Stimulated activated CD8-positive, alpha-beta memory T cell treated with anti-CD3 and anti-CD28 coated beads, Interleukin-7, amount 100 ng/mL, for 1 hour (primary cell): ENCODE measurements around the gene PAX5.

Source experiments
- DNase-seq, 2 donors: peaks; one replicate each; pipeline ENCODE4 v3.0.0-alpha.2; 2020; ENCODE audit warnings: low read depth in 2 of 2

PAX5 gene

DNA sequence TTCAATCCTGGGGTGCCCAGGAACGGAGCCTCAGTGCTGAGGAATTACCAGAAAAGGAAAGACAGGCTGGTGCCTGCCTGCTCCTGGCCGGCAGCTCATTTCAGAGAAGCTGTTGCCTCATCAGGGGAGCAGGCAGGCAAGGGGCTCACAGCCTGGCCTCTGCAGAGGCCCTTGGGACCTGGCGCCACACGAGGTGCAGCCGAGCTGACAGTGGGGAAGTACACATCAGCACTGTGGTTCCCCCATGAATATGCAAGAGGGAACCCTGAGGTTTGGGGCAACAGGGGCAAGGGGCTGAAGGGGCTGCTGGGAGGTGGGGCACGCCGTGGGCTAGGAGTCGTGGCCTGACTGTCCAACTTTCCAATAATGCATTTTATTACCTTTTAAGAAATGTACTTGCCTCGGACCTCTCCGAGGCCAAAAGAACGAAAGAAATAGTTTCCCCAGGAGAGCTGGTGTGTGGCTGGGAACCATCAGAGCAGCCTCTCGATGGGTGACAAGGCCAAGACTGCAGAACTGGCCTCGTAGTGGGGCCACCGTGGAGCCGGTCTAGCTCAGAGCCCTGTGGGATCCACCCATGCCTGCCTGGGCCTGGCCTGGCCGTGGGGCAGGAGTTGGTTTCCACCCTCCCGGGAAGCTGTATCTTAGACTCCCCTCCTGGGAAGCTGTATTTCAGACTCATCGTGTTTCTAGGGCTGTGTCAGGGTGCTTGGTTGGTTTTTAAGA lies 198.6 kb downstream of the PAX5 start:
- no peak for DNase-seq

- DNase-seq, result no peak
Observed at GRCh38 chr9:36834736-36835135, 199.3 kb downstream of the PAX5 start.

- no peak for DNase-seq
Observed at GRCh38 chr9:36833954-36834353, 200.1 kb downstream of the PAX5 start.

GRCh38 chr9:36832164-36832795 lies 201.8 kb downstream of the PAX5 start:
- no peak for DNase-seq

- no peak for DNase-seq
Observed at GRCh38 chr9:36831381-36832161, 202.5 kb downstream of the PAX5 start.

DNA sequence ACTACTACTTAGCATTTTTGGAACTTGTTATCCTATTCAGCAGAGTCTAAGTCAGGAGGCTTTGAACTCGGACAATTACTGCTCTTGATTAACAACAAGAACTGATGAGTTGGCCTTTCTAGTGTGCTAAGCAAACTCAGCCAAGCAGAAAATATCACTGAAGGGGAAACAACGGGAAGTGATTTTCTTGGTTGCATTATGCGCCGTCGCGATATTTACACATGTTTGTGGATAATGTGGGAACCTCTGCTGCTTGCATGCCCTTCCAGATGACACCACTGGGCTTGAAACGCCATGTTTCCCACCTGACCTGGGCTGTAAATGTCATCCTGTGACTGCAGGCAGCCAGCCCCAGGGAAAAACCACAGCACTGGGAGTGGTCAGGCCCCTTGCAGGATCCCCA lies 205.5 kb downstream of the PAX5 start:
- no peak for DNase-seq

- DNase-seq, result no peak
Observed at GRCh38 chr9:36827593-36827992, 206.5 kb downstream of the PAX5 start.

DNA sequence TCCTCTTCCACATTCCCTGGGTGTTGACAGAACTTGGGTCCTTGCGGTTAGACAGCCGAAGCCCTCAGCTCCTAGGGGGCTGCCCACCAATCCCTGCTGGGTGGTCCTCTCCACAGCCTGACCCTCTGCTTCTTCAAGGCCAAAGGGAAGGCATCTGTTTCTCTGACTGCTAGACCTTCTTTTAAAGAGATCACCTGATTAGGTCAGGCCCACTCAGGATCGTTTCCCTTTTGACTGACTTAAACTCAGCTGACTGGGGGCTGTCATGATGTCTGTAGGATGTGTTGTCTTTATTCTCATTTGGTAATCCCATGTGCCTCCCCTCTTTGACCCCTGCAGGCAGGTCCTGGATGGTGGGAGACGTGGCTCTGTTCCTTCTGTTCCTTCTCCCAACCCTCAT lies 207.5 kb downstream of the PAX5 start:
- no peak for DNase-seq

- DNase-seq, result no peak
Observed at GRCh38 chr9:36825179-36825578, 208.9 kb downstream of the PAX5 start.

GRCh38 chr9:36823934-36824333 lies 210.1 kb downstream of the PAX5 start:
- no peak for DNase-seq

DNA sequence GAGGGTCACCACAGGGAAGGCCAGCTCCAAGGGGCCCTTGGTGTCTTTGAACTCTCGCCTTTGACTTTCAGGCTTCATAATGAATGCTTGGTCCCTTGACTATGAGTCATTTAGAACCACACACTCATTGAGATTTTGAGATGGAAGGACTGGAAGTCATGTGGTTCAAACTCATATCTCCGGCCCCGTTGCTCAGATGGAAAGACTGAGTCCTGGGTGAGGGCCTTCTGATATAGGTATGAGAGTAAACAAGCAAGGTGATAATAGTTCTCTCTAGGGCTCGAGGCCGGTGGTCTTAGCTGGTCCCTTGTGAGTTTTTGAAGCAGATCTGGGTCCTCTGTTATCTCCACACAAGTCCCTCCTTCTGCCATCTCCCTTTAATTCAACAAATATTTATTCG lies 210.6 kb downstream of the PAX5 start:
- no peak for DNase-seq

- no peak for DNase-seq
Observed at GRCh38 chr9:36822201-36822600, 211.9 kb downstream of the PAX5 start.

- DNase-seq, result no peak
Observed at GRCh38 chr9:36820392-36820861, 213.6 kb downstream of the PAX5 start.

- DNase-seq, result no peak
Observed at GRCh38 chr9:36818965-36819870, 214.8 kb downstream of the PAX5 start.

- no peak for DNase-seq
Observed at GRCh38 chr9:36818242-36818938, 215.7 kb downstream of the PAX5 start.

DNA sequence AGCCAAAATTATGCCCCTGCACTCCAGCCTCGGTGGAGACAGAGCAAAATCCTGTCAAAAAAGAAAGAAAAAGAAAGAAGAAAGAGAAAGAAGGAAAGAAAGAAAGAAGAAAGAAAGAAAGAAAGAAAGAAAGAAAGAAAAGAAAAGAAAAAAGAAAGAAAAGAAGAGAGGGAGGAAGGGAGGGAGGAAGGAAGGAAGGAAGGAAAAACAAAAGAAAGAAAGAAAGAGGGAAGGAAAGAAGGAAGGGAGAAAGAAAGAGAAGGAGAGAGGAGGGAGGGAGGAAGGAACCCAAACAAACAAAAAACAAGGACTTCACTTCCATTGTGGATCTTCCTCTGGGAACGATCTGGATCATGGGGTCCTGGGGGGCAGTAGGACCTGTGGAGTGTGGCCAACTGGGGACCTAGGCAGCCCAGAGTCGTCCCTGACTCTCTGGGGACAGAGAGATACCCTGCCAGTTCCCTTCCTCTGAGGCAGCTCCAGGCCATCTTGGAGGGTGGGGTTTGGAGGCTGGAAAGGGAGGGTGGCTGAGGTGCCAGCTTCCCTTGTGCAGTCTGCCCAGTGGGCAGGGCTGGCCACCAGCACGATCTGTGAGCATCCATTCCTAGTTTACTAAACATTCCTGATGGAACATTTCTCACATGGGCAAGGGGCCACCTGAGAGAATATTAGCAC lies 216.8 kb downstream of the PAX5 start:
- no peak for DNase-seq

- no peak for DNase-seq
Observed at GRCh38 chr9:36816371-36816770, 217.7 kb downstream of the PAX5 start.

- DNase-seq, result no peak
Observed at GRCh38 chr9:36815566-36816348, 218.3 kb downstream of the PAX5 start.

DNA sequence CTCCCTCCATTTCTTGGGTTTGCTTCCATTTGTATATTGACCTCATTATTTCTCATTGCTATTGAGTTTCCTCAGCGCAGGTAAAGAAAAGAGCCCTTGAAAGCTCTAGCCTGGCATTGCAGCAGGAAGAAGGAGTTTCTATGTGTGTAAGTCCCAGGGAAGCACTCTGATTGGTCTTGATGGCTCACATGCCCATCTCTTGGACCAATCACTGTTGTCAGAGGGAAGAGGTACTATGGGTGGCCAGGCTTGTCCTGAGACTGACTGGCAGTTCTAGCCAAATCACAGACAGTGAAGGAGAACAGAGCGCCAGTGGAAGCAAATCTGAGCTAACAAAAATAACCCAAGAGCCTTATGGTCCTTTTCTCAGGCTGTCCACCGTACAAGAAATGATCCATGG lies 219.0 kb downstream of the PAX5 start:
- no peak for DNase-seq

DNA sequence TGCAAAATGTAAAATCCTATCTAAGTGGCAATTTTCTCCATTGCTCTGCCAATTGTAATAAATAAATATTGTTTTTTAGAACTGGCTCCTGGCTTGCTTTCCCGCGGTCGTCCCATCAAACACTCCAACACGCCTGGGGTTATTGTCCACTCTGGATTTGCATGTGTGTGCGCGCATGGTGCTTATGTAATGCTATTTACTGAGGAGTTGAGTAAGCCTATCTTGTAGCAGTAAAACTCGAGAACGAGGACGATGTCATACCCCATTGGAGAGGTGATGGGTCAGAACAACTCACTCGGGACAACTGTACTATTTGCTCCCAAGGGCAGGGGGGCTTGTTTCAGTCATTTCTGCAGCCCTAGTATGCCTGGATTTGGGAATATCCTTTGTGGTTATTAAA lies 220.9 kb downstream of the PAX5 start:
- no peak for DNase-seq
